PFSK-1 (cell line): ENCODE data around the gene IFNGR2.

Experiments used
- POLR2AphosphoS5 ChIP-seq: IDR thresholded peaks from 2 replicates; pipeline ENCODE4 v1.6.1; 2012; ENCODE audit warnings: low read depth, mild to moderate bottlenecking, control low read depth, low read length, moderate library complexity
- REST ChIP-seq, 2 experiments: IDR thresholded peaks; 2 replicates each; pipeline versions ENCODE4 v1.6.1 to v1.8.0; 2011 to 2012; ENCODE audit warnings: low read depth in 2 of 2, low read length in 2 of 2, control low read depth in 1 of 2, inconsistent platforms in 1 of 2, mild to moderate bottlenecking in 1 of 2, moderate library complexity in 1 of 2; ENCODE audit not compliant: insufficient read depth in 1 of 2
- SIN3A ChIP-seq: IDR thresholded peaks from 2 replicates; pipeline ENCODE4 v1.6.1; 2012; ENCODE audit warnings: mild to moderate bottlenecking, low read length, moderate library complexity, borderline replicate concordance; ENCODE audit not compliant: insufficient read depth
- TAF1 ChIP-seq: IDR thresholded peaks from 2 replicates; pipeline ENCODE4 v1.6.1; 2012; ENCODE audit warnings: low read length, control low read depth, borderline replicate concordance; ENCODE audit not compliant: insufficient read depth

DNA sequence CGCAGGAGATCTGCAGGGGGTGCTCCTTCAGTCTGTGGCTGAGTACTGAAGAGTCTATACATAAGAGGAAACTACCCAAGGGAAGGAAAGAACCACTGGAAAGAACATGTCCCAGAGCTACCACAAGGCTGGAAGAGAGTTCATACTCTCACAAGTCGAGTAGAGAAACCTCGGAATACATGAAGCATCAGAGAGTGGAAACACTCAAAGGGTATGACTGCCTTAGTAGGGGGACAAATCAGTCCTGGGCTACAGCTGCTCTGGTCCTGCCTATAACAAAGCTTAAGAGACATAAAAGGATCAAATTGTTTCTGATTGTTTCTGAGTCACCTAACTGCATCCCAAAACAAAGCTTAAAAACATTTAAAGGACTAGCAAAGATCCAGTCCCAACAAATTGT is 49.1 kb downstream of the IFNGR2 start:
- no peak for TF ChIP-seq REST (IDR thresholded peaks at IDR 0.05; ENCODE audit: insufficient read depth in 1 of 2, low read depth in 2 of 2, low read length in 2 of 2)
- no peak for TF ChIP-seq SIN3A
- no peak for TF ChIP-seq POLR2AphosphoS5
- no peak for TF ChIP-seq TAF1
